DMS53 treated with DMSO at 0.1 percent for 48 hours (cell line): ENCODE data around the gene IL15RA.
"Not testable (repeated sequence)": the region's sequence is repeated elsewhere in the genome, so short reads cannot be mapped to it uniquely, and the experiment has no call there.

Experiments
- DNase-seq: peaks from one replicate; lab custom pipeline; 2025; ENCODE audit not compliant: unreplicated experiment; lab: John Stamatoyannopoulos, UW

IL15RA gene

GRCh38 chr10:5951721-5952407 is 25.5 kb downstream of the IL15RA start:
- DNase-seq = no peak

DNA sequence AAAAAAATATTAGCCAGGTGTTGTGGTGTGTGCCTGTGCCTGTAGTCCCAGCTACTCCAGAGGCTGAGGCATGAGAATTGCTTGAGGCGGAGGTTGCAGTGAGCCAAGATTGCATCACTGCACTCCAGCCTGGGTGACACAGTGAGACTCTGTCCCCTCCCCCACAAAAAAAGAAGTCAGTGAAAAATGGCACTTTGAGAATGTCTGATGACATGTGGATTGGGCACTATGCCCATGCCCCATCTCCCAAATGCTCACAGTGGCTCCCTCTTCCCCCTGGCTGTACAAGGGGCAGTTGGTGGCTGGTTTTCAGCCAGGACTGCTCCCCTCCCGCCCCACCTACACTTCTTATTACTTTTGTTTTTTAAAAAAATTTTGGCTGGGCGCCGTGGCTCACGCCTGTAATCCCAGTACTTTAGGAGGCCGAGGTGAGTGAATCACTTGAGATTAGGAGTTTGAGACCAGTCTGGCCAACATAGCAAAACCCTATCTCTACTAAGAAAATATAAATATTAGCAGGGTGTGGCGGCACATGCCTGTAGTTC is 26.1 kb downstream of the IL15RA start:
- peak; percentile 14 for DNase-seq

GRCh38 chr10:5949009-5949759 is 28.2 kb downstream of the IL15RA start:
- DNase-seq = no peak

DNA sequence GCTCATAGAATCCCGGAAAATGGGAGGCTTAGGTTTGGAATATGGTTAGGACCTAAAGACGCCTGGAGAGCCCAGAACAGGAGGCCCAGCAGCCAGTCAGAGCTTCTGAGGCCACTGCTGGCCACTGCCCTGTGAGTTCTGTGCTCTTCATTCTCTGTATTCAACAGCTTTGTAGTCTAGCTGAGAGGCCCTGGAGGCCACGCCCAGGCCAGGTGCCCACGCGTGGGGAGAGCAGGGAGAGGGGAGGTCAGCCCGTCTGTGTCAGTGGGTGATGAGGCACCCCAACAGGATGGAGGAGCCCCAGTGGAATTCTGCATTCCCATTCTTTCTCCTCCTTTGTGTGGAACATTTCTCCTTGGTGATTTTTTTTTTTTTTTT is 29.1 kb downstream of the IL15RA start:
- DNase-seq = no peak

- DNase-seq = no peak
Measured at GRCh38 chr10:5947471-5948207, 29.7 kb downstream of the IL15RA start.

DNA sequence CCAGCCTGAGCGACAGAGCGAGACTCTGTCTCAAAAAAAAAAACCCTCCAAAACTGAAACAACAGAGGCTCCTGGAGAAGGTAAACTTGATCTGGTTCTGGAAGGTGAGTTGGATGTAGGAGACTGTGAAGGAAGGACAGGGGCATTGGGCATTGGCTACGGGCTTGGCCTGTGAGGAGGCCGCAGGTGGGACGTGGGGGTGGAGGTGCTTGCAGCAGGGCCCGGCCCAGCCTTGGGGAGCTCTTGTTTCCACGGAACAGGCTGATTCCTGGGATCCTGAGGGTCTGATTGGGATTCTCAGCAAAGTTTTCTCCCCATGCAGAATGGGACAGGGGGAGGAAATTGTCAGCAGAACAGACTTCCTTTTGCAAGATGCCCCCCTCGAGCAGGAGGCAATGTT is 30.6 kb downstream of the IL15RA start:
- no peak for DNase-seq

DNA sequence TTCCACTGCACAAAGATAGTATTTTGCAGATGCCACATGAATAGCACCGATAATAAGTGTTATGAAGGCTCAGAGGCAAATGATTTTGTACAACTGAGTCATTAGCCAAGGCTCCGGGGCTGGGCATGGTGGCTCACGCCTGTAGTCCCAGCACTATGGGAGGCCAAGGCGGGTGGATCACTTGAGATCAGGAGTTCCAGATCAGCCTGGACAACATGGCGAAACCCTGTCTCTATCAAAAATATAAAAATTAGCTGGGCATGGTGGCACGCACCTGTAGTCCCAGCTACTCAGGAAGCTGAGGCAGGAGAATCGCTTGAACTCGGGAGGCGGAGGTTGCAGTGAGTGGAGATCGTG is 30.9 kb downstream of the IL15RA start:
- DNase-seq = not testable (repeated sequence)

GRCh38 chr10:5945561-5946418 is 31.6 kb downstream of the IL15RA start:
- no peak for DNase-seq

DNA sequence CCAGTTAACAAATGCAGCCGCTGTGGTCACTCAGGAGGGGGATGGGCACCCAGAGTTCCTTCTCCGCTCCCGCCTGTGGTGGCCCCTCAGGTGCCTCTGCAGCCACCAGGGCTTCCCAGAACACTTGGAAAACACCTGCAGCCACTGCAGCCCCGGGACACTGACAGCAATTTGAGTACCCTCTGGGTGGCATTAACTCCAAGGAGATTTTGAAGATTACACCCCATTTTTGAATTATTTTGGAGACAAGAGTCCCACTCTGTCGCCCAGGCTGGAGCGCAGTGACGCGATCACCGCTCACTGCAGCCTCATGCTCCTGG is 32.2 kb downstream of the IL15RA start:
- no peak for DNase-seq

- DNase-seq = peak; percentile 89
Measured at GRCh38 chr10:5944389-5945189, 32.8 kb downstream of the IL15RA start.

DNA sequence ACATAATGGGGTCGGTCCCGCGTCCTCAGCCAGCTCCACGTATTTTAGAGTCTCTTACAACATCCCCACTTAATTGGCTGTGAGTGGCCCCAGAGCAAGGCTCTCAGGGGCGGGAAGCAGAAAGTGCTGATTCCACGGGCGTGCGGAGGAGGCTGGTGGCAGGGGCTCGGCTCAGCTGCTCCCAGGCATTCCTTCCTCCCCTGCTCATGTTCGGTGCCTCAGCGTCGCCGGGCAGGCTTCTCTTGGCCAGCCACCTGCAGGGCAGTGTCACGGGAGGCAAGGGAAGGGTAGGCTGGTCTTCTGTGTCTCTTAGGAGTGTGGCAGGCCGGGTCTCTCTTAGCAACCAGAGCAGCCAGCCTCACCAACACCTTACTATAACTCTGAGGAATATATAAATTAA is 33.8 kb downstream of the IL15RA start:
- peak; percentile 17 for DNase-seq

DNA sequence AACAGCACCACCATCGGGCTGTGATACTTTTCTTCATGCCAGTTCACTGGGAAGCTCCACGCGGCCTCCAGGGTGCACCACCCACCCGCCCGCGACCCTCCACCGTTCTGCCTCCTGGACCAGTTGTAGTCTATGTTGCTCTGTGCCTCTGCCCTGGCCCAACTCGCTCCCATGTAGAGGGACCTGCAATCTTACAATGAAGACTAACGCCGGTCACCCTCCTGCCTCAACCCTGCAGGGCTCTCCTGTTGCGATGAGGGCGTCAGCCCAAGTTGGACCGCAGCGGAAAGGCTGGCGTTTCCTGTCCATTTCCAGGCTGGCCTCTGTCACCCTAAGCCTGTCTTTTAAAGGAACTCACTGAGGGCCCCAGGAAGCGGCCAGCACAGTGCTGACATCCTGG is 34.9 kb downstream of the IL15RA start:
- DNase-seq = no peak

GRCh38 chr10:5942001-5942400 is 35.3 kb downstream of the IL15RA start:
- no peak for DNase-seq

GRCh38 chr10:5941579-5941978 is 35.8 kb downstream of the IL15RA start:
- no peak for DNase-seq

DNA sequence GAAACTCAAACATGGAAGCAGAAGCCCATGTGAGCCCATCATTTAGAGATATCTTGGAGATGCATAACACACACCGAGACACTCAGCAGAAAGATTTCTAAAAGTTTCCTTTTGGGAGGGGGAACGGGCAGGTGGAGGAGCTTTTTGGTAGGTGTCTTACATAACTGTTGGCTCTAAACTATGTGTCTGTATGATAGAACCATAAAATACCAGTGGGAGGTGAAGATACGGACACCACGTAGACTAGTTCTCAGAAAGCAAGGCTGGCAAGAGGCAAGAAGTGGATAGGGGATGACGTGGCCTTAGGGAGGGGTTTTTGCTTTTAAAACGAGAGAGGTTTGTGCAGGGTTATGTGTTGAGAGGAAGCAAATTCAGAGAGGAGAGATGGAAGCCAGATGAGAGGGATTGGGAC is 36.5 kb downstream of the IL15RA start:
- DNase-seq = no peak

- DNase-seq = no peak
Measured at GRCh38 chr10:5938291-5938690, 39.1 kb downstream of the IL15RA start.

- no peak for DNase-seq
Measured at GRCh38 chr10:5937016-5937415, 40.3 kb downstream of the IL15RA start.

GRCh38 chr10:5935628-5936027 is 41.7 kb downstream of the IL15RA start:
- no peak for DNase-seq

DNA sequence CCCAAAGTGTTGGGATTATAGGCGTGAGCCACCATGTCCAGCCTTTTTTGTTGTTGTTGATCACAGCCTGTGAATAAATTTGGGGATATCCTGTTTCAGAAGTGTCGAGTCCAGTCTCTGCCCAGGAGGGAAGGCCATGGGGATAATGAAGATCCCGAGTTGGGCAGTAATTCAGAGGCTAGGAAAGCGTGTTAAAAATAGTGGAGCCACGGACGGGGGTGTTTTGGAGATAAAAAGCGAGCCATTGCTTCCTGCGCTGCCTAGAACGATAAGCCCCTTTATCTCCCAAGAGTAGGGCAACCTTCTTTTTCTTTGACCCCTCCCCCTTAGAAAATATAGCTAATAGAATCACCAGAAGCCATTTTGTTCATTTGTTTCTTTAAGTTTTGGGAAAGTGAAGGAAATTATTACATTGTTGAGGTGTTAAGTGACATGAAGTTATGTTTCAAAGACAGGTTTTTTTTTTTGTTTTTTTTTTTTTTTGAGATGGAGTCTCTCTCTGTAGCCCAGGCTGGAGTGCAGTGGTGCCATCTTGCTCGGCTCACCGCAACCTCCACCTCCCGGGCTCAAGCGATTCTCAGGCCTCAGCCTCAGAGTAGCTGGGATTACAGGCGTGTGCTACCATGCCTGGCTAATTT is 43.3 kb downstream of the IL15RA start:
- no peak for DNase-seq

- no peak for DNase-seq
Measured at GRCh38 chr10:5932345-5932744, 45.0 kb downstream of the IL15RA start.
